ENCODE data around the gene C9orf152. TPM values are rescaled to one million over a fixed set of nuclear protein-coding genes. Genes with fewer than 3 reads are reported as not detected.
"Not testable (repeated sequence)": the region's sequence is repeated elsewhere in the genome, so short reads cannot be mapped to it uniquely, and the experiment has no call there.

The C9orf152 gene, protein sequence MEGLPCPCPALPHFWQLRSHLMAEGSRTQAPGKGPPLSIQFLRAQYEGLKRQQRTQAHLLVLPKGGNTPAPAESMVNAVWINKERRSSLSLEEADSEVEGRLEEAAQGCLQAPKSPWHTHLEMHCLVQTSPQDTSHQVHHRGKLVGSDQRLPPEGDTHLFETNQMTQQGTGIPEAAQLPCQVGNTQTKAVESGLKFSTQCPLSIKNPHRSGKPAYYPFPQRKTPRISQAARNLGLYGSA
- total RNA-seq (2014; rRNA removed), result not detected in 2 replicates
- polyA plus RNA-seq (2012), result 0.04 TPM

DNA sequence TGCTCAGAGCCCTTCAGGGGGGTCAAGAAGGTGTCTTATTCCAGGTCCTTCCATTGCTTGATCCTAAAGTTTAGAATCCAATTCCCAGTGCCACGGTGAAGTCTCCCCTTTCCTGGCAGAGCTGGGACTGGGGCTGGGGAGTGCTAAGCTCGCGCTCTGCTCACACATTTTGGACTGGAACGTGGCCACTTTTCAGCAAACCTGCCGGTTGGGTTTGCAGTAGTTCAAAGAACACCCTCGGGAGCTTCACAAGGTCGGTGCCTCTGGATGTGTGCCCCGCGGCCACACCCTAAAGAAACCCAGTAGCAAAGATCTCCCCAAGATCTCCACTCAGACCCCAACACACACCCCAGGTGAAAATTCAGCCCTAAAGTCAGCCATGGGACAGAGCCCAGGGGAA lies at the start of gene C9orf152:
C9orf152 (minus strand) TSS at position 129 of the 400 bp plus-strand sequence. CDS start 580 bp downstream, outside the sequence.
- no peak for DNase-seq (ENCODE audit: low read depth)

DNA sequence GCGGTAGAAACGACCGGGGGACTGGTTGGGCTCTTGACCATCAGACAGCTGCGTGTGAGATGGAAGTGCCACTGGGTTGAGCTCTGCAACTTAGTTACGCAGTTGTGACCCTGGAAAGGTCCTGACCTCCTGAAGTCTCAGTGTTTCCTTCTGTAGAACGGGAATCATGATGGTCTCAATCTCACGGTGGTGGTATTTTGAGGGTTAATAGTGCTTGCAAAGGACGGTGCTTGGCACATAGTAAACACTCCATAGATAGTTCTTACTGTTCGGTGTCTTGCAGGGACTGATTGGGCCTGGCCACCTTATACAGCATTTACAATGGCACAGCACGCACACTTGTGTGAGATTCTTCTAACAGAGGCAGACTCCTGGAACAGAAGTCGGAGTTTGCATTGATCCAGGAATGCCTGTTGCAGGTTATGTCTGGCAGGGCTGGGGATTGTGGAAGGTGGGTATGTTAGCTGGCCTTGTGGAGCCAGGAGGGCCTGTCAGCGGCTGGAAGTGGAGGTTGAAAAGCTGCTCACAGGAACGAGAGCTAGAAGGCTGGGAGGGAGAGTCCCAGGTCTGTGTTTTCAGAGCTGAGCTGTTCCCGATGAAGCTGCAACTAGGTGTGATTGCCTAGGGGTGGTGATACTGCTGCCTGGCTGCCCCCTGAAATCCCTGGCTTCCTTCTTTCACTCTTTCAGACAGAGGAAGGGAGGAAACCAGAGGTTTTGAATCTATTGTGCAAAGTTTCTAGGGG lies 49.3 kb upstream of the C9orf152 start:
- no peak for DNase-seq (ENCODE audit: low read depth)

DNA sequence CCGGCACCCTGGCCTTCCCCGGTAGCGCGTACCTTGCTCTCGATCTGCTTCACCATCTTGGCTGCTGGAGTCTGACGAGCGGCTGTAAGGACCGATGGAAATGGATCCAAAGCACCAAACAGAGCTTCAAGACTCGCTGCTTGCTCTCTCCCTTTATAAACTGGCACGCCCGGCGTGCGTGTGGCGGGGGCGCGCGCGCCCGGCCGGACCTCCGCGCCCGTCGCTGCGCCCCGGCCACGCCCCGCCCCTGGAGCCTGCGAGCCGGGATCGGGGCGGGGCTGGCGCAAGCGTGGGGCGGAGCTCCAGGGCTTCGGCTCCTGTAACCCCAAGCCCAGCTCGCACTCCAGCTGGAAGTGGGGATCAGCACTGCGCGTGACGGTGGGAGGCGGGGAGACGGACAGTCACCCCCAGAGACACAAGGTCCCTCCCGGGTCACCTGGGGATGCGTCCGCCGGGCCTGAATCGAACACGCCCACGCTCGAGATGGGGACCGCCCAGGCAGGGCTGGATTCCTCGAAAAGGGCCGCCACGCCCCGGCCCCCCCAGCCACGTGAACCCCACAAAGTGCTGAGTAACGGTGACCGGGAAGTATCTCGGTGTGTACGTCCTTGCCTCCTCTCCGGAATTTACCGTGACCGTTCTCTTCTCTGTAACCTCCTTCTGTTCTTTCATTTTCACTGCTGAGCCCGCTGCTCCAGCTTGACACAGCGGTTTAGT lies 48.6 kb upstream of the C9orf152 start, which contains the start of gene TXN:
TXN (minus strand) TSS at position 128 of the 717 bp plus-strand sequence; CDS start at position 56, 72 bp downstream.
- DNase-seq (ENCODE audit: low read depth), result peak; percentile 89

DNA sequence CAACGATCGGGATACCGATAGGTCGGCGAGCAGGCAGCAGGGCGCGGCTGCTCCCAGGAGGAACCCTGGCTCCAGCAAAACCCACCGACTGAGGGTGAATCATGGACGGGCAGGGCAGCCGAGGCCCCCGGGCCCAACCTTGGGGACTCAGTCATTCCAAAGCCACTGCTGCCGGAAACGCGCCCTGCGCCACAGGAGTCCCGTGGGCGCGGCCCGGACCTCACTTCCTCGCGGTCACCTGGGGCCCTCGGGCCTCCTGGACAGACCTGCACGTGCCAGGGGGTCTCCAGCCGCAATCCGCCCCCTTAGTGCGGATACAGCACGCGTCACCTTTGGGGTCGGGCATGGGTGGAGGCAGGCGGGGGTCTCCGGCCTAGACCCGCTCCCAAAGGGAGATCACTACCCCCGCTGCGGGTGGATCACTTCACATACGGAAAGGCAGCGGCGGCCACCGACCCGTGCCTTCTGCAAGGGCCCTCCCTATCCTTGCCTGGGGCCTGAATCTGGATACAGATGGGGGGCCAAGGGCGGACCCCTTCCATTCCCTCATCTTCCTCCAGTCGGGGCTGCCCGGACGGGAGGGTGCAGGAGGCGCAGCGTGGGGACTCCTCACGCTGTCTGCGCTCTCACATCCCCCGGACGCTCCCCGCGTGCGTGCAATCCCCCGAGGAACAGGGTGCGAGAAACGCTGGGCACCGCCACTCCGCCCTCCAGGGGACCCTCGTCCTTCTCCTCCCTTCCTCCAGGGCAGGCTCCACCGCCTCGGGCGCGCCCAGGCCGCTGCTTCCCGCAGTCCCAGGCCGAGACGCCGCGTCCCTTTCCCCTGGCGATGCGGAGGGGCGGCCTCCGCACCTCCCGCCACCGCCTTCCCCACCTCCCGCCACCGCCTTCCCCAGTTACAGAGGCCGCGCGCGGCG lies 47.8 kb upstream of the C9orf152 start:
- peak; percentile 56 for DNase-seq (ENCODE audit: low read depth)

DNA sequence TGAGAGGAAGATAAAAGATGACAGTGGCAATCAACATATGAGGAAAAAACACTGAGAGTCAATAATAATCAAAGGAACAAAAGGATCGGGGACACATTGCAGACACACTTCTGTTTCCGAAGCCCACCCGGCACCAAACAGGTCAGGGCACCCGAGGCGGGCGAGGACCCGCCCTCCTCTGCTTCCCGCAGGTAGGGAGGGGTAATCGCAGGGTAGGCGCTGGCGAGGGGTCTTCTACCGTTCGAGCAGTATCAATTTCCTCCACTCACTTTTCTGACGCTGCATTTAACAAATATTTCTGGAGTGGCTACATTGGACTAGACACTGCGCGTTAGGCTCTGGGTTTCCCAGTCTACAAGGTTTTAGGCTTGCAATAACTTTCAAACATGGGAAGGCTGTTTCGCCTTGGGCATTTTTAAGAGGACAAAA lies 47.1 kb upstream of the C9orf152 start:
- no peak for DNase-seq (ENCODE audit: low read depth)

DNA sequence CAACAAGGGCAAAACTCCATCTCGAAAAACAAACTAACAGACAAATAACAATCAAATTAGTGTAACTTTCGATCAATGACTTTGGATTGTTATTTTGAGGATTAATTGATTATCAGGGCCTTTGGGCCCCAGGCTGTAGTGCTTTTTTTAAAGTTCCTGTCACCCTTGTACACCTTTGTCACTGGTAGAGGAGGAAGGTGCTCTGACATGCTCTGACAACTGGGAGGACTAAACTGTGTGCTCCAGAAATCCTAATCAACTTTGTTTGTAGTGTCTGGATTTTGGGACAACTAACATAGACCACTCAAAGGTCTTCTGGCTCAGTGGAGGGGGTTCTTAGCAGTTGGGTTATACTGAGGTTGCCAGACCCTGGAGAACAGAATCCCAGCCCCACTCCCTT lies 46.5 kb upstream of the C9orf152 start:
- no peak for DNase-seq (ENCODE audit: low read depth)

DNA sequence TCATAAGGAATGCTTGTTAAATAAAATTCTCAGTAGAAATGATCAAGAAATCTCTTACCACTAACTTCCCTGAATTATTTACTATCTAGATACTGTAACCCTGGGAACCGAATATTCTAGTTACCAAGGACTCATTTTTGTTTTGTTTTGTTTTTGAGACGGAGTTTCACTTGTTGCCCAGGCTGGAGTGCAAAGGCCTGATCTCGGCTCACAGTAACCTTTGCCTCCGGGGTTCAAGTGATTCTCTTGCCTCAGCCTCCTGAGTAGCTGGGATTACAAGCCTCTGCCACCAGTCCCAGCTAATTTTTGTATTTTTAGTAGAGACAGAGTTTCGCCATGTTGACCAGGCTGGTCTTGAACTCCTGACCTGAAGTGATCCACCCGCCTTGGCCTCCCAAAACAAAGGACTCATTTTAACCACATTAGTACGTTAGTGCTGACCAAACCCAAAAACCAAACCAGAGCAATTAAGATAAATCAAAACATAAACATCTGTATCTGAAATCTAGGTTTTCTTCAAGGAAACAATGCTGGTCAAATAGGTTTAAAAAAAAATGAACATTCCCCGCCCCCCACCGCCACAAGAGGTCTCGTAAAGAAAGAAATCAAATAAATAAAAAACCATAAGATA lies 44.7 kb upstream of the C9orf152 start:
- no peak for DNase-seq (ENCODE audit: low read depth)

DNA sequence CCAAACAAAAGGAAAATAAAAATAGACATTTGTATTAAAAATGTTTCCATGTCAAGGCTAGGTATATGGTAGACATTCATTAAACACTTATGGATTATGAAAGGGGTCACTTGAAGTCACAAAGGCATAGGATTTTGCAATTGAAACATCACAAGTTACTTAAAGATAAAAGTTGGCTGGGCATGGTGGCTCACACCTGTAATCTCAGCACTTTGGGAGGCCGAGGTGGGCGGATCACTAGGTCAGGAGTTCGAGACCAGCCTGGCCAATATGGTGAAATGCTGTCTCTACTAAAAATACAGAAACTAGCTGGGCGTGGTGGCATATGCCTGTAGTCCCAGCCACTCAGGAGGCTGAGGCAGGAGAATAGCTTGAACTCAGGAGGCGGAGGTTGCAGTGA lies 43.8 kb upstream of the C9orf152 start:
- DNase-seq (ENCODE audit: low read depth), result not testable (repeated sequence)

DNA sequence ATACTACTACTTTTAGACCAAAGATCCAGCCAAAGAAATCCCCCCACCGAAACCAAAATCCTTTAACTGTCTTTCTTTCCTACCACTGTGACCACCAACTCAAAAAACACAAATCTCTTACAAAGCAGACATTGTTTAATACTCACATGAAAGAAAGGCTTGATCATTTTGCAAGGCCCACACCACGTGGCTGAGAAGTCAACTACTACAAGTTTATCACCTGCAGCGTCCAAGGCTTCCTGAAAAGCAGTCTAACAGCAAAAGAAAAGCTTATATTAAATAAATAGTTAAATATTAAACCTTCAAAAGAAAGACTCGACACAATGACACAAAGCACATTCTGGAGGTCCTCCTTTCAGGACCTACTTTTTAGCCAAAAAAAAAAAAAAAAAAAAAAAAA lies 43.3 kb upstream of the C9orf152 start:
- no peak for DNase-seq (ENCODE audit: low read depth)

DNA sequence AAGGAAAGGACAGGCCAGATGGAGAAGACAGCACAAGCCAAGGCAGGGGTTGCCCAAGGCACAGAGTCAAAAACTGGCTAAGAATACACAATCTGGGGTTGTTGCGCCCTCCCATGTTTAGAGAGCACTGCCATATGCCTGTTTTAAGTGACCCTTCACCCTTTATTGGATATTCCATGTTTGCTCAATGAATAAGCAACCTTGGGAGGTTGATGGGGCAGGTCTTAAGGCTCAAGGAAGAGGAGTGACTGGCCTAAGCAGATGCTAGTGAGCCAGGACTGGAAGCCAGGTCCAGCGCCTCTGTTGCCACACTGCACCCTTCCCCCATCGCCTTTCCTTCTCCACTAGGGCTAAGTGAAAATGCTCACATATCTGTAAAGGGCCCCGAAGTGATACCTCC lies 41.6 kb upstream of the C9orf152 start:
- no peak for DNase-seq (ENCODE audit: low read depth)

DNA sequence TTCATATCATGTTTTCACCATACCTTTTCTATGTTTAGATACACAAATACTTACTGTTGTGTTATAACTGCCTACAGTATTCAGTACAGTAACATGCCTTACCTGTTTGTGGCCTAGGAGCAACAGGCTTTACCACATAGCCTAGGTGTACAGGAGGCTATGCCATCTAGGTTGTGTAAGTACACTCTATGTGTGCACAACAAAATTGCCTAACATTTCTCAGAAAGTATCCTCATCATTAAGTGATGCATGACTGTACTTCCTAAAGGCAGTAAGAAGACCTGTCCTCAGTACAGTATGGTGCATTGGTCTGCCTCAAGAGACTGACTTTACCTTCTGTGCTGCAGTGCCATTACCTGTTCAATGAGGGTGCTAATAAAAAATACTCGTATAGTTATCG lies 40.4 kb upstream of the C9orf152 start:
- DNase-seq (ENCODE audit: low read depth), result no peak

DNA sequence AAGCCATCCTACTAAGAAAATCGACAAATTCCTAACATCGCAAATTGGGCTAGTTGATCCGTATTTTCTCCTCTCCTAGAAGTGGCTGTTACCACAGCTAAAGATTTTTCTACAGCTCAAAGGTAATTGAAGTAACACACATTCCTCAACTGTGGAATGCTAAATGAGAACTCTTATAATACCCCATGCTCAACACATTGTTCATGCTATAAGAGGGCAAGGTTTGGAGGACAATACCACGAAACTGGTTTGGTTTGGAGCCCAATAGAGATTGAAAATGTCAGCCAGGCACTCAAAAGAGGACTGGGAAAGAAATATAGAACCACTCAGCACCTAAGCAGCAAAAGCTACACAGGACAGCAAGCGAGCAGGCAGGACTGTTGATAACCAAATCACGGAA lies 38.3 kb upstream of the C9orf152 start:
- no peak for DNase-seq (ENCODE audit: low read depth)

DNA sequence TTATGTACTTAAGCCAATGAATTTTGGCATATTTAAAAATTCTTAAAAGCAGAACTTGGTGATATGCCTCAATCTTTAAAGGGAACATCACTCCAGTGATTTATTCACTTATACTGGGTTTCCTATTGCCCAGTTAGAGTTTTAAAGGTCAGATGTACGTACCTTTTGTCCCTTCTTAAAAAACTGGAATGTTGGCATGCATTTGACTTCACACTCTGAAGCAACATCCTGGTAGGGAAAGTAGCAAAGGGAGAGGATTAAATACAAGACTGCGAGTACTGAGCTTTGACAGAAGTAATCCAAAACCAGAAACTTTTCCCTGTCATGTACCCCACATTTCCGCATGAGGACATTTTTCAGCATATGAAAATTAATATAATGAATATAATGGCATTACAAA lies 36.7 kb upstream of the C9orf152 start:
- no peak for DNase-seq (ENCODE audit: low read depth)

DNA sequence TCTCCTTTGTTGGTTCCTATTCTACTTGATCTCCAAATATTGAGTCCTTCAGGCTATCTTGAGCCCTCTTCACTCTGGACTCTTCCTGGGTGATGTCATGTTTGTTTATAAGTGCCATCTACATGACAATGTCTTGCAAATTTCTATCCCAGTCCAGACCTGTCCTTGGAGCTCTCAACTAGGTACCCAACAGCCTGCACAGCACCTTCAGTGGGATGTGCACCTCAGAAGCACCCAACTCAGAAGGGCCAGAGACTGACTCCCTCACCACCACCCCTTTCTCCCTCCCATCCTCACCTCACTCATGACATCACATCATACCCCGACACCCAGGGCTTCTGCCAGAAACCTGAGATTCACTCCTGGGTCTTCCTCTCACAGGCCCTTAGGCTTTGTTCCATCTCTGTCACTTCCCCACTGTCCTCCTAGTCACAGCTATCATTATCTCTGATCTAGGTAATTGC lies 33.9 kb upstream of the C9orf152 start:
- no peak for DNase-seq (ENCODE audit: low read depth)

DNA sequence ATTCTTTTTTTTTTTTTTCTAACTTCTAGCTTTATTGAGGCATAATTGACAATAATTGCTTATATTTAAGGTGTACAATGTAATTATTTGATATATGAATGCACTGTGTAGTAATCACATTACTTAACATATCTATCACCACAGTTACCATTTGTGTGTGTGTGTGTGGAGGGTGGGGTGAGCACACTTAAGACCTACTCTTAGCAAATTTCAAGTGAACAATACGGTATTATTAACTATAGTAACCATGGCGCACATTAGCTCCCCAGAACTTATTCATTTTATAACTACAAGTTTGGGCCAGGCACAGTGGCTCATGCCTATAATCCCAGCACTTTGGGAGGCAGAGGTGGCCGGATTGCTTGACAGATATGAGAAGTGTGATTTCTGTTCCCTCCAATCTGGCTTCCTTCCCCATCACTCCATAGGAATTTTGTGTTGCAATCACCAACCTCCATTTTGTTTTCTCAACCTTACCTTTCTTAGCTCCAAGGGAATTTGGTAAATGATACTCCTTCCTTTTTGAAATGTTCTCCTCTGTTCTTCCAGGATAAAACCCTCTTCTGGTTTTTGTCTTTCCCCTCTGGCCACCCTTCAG lies 33.4 kb upstream of the C9orf152 start:
- no peak for DNase-seq (ENCODE audit: low read depth)

DNA sequence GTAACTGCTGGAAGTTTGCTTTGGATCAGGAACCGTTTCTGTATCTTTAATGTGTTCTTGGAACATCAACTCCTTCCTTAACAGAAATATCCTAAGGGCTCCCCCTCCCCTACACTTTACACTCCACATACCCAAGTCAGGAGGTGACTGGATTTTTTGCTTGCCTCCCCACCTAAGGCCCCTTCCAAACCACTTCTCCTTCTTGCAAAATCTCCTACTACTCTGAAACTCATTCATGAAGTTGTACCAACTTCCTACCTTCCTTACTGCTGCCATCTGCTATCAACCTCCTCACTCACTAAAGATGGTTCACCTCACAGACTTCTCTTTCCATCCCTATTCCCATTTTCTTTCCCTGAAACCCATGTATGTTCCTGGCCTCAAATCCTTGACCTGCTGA lies 32.2 kb upstream of the C9orf152 start:
- DNase-seq (ENCODE audit: low read depth), result no peak

DNA sequence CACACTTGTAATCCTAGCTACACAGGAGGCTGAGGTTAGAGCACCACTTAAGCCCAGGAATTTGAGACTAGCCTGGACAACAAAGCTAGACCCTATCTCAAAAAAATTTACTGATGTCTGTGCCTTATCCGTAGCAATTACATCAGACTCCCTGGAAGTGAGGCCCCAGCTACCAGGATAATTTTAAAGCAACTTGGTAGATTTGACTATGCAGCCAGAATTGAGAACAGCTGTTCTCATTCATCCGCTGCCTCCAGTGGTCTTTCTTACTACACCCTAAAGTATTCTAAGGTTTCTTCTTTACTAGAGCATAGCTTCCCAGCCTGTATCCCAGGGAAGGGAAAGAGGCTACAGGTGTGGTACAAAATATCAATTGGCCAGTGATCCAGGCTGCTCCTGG lies 20.4 kb upstream of the C9orf152 start:
- DNase-seq (ENCODE audit: low read depth), result no peak

DNA sequence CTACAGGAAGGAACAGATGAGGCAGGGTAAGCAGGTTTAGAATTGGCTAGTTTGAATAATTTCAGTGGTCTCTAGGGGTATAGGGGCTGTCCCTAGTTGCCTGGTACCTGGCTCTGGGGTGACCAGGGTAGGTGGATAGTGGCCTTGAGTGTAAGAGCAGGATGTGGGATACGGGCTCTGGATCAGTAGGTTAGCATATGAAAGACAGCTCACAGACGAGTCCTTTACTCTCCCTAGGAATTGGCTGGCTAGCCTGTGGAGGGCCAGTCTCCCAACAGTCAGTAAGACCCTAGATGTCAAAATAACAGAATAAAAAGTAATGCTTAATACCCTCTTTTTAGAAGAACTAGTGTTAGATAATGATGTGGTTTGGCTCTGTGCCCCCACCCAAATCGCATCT lies 16.6 kb upstream of the C9orf152 start:
- no peak for DNase-seq (ENCODE audit: low read depth)

DNA sequence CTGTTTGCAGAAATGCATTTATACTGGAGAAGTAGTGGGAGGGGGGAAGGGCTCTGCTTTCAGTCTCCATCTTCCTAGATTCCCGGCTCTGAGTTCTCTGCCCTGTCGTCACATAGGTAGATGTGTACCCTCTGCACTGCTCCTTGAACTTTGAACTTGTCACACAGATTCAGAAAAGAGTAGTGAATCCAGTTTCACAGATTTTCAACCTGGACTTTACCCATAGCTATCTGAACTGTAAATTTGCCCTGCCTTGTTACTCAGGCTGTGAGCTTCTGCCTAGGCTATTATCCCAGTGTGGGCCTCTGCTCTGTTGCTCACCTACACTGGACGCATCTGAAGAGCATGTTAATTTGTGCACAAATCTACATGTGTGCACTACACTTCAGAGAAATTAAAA lies 12.8 kb upstream of the C9orf152 start:
- DNase-seq (ENCODE audit: low read depth), result no peak

DNA sequence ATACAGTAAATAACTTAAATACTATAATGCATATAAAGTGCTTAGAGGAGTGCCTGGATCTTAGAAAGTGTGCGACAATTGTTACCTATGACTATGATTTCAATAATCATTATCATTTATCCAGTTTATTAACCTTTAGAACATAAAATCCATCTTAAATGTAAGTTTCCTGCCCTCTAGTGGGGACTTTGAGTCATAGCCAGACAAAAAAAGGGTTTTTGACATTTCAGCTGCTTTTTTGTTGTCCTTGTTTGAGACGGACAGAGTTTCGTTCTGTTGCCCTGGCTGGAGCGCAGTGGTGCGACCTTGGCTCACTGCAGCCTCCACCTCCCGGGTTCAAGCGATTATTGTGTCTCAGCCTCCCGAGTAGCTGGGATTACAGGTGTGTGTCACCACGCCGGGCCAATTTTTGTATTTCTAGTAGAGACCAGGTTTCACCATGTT lies 9.7 kb upstream of the C9orf152 start:
- peak; percentile 44 for DNase-seq (ENCODE audit: low read depth)
